K562 (cell line): ENCODE data around the gene RABL6. TPM values are rescaled to one million over a fixed set of nuclear protein-coding genes. Genes with fewer than 3 reads are reported as not detected.
A peak's percentile ranks its signal among the peaks of the same experiment; 100 is the strongest.

Experiments
- BRF1 ChIP-seq: IDR thresholded peaks from 3 replicates; pipeline ENCODE4 v1.6.1; 2011; ENCODE audit warnings: borderline replicate concordance, mild to moderate bottlenecking; ENCODE audit not compliant: insufficient read length; ENCODE audit errors: extremely low read depth
- CBX2 ChIP-seq: fragments of 200-600 bp; sonication (generic); IDR thresholded peaks from one replicate; pipeline ENCODE4 v1.6.1; 2012; ENCODE audit warnings: mild to moderate bottlenecking, low read length, inconsistent platforms; ENCODE audit not compliant: insufficient read depth, poor library complexity, severe bottlenecking
- CBX5 ChIP-seq: IDR thresholded peaks from 2 replicates; pipeline ENCODE4 v1.6.1; 2014; ENCODE audit warnings: low read depth, borderline replicate concordance
- CREB5 ChIP-seq: fragments of 250-450 bp; sonication (Bioruptor Pico); IDR thresholded peaks from 2 replicates; pipeline ENCODE4 v1.5.0; 2020; ENCODE audit warnings: mild to moderate bottlenecking
- CREBBP ChIP-seq: IDR thresholded peaks from one replicate; pipeline ENCODE4 v1.6.1; 2012; ENCODE audit warnings: low read depth, mild to moderate bottlenecking, control low read depth, inconsistent platforms, low read length
- DACH1 ChIP-seq: fragments of 450-650 bp; IDR thresholded peaks from 2 replicates; pipeline ENCODE4 v1.6.1; 2018; ENCODE audit not compliant: partially characterized antibody
- HMG20B ChIP-seq: fragments of 250-450 bp; sonication (Bioruptor Pico); IDR thresholded peaks from 2 replicates; pipeline ENCODE4 v1.5.0; 2021; ENCODE audit warnings: mild to moderate bottlenecking
- MBD2 ChIP-seq: sonication (generic); IDR thresholded peaks from 2 replicates; pipeline ENCODE4 v1.6.1; 2016; ENCODE audit warnings: low read depth, borderline replicate concordance
- MIER1 ChIP-seq: fragments of 450-650 bp; IDR thresholded peaks from 2 replicates; pipeline ENCODE4 v1.6.1; 2016; ENCODE audit warnings: antibody characterized with exemption, mild to moderate bottlenecking, low read depth
- MXD1 ChIP-seq: fragments of 250-450 bp; sonication (Bioruptor Pico); IDR thresholded peaks from 2 replicates; pipeline ENCODE4 v1.8.0; 2021; ENCODE audit warnings: borderline replicate concordance, mild to moderate bottlenecking, moderate library complexity; ENCODE audit not compliant: poor library complexity, severe bottlenecking
- NCOA2 ChIP-seq, 2 experiments: fragments of 450-650 bp; IDR thresholded peaks; 2 replicates each; pipeline ENCODE4 v1.6.1; 2018; ENCODE audit warnings: mild to moderate bottlenecking in 2 of 2, moderate library complexity in 1 of 2; ENCODE audit not compliant: partially characterized antibody in 2 of 2
- PHB ChIP-seq: fragments of 250-450 bp; sonication (Bioruptor Pico); IDR thresholded peaks from 2 replicates; pipeline ENCODE4 v1.5.0; 2021
- POLR2A ChIP-seq: fragments of 450-650 bp; conservative IDR thresholded peaks from 2 replicates; pipeline ENCODE4 v1.6.1; 2016
- RBM15 ChIP-seq: fragments of 200-400 bp; formaldehyde crosslinking; IDR thresholded peaks from 2 replicates; pipeline ENCODE4 v1.6.1; 2018; ENCODE audit warnings: mild to moderate bottlenecking, low read length, moderate library complexity; ENCODE audit not compliant: insufficient read depth
- RBM25 ChIP-seq: fragments of 200-400 bp; formaldehyde crosslinking; IDR thresholded peaks from 2 replicates; pipeline ENCODE4 v1.6.1; 2018; ENCODE audit warnings: low read length, low read depth, moderate library complexity; ENCODE audit not compliant: severe bottlenecking
- RFX5 ChIP-seq: IDR thresholded peaks from 2 replicates; pipeline ENCODE4 v1.6.1; 2011; ENCODE audit warnings: low read depth, mild to moderate bottlenecking, improper control_type of control experiment, low read length
- SP2 ChIP-seq: IDR thresholded peaks from 2 replicates; pipeline ENCODE4 v1.6.1; 2011; ENCODE audit warnings: mild to moderate bottlenecking, low read depth, low read length, moderate library complexity; ENCODE audit not compliant: poor library complexity, severe bottlenecking; ENCODE audit errors: extremely low read depth
- STAG1 ChIP-seq: sonication (generic); formaldehyde crosslinking; IDR thresholded peaks from 2 replicates; pipeline ENCODE4 v1.5.0; 2020; ENCODE audit warnings: missing genetic modification reagents, borderline replicate concordance
- TEAD1 ChIP-seq, 2 experiments: fragments of 450-650 bp in 1 of 2; sonication (generic) in 1 of 2; formaldehyde crosslinking; IDR thresholded peaks; 2 replicates each; pipeline versions ENCODE4 v1.4.0 to v1.8.0; 2020 to 2022; ENCODE audit warnings: mild to moderate bottlenecking in 2 of 2, missing genetic modification reagents in 1 of 2
- TGIF2 ChIP-seq: sonication (generic); formaldehyde crosslinking; IDR thresholded peaks from 2 replicates; pipeline ENCODE4 v1.8.1; 2022; ENCODE audit warnings: mild to moderate bottlenecking, missing genetic modification reagents, moderate library complexity
- TRIM24 ChIP-seq, 2 experiments: fragments of 450-650 bp; IDR thresholded peaks; 2 replicates each; pipeline ENCODE4 v1.6.1; 2016
- ZNF143 ChIP-seq: sonication (generic); formaldehyde crosslinking; IDR thresholded peaks from 2 replicates; pipeline ENCODE4 v1.9.0; 2022; ENCODE audit warnings: mild to moderate bottlenecking, missing genetic modification reagents
- ZNF232 ChIP-seq: sonication (generic); formaldehyde crosslinking; IDR thresholded peaks from 2 replicates; pipeline ENCODE4 v1.8.0; 2022; ENCODE audit warnings: mild to moderate bottlenecking, missing genetic modification reagents
- ZNF644 ChIP-seq: fragments of 200-800 bp; sonication (Bioruptor generic); IDR thresholded peaks from 2 replicates; pipeline ENCODE4 v1.6.1; 2016; ENCODE audit warnings: low read depth, missing genetic modification characterization, missing compliant biosample characterization
- ZNF668 ChIP-seq: fragments of 250-450 bp; sonication (Bioruptor Pico); IDR thresholded peaks from 2 replicates; pipeline ENCODE4 v1.8.0; 2022; ENCODE audit warnings: mild to moderate bottlenecking, inconsistent platforms
- polyA plus RNA-seq, 8 experiments: library from polyadenylated mRNA; depleted of rRNA in 4 of 8; stranded (reverse) in 5 of 8; unstranded in 3 of 8; fragments of >200 nt; fragmentation: Nextera tagmentation in 2 of 8; fragmentation: Illumina TruSeq in 1 of 8; extraction: Ambion mirVana in 2 of 8; extraction: Trizol in 1 of 8; gene quantifications; 2 replicates each; pipeline versions ENCODE4 v1.2.1 to v1.2.3, GENCODE V29; 2011 to 2014; ENCODE audit warnings: inconsistent platforms in 1 of 8, missing spikeins in 1 of 8
- total RNA-seq, 7 experiments: library from RNA; depleted of rRNA in 6 of 7; stranded (reverse); fragments of >200 nt in 6 of 7; fragmentation: Illumina TruSeq in 2 of 7; extraction: Trizol in 2 of 7; gene quantifications; 2 replicates each; pipeline versions ENCODE4 v1.2.1 to v1.2.3, GENCODE V29; 2011 to 2021; ENCODE audit warnings: low replicate concordance in 1 of 7
- TF ChIP-seq, protein P1 (sequence below): IDR thresholded peaks from 3 replicates; pipeline ENCODE4 v1.6.1; 2011; ENCODE audit warnings: borderline replicate concordance, mild to moderate bottlenecking; ENCODE audit not compliant: insufficient read length, insufficient read depth
- TF ChIP-seq, protein P2 (sequence below): fragments of 450-650 bp; IDR thresholded peaks from 2 replicates; pipeline ENCODE4 v1.6.1; 2016

The RABL6 gene
- total and polyA plus RNA-seq, 9 of the 15 experiments (the other 6 are each of a cell fraction or from before 2014, with no cell fraction given), result 5.6 to 181 (median 84.5) TPM

DNA sequence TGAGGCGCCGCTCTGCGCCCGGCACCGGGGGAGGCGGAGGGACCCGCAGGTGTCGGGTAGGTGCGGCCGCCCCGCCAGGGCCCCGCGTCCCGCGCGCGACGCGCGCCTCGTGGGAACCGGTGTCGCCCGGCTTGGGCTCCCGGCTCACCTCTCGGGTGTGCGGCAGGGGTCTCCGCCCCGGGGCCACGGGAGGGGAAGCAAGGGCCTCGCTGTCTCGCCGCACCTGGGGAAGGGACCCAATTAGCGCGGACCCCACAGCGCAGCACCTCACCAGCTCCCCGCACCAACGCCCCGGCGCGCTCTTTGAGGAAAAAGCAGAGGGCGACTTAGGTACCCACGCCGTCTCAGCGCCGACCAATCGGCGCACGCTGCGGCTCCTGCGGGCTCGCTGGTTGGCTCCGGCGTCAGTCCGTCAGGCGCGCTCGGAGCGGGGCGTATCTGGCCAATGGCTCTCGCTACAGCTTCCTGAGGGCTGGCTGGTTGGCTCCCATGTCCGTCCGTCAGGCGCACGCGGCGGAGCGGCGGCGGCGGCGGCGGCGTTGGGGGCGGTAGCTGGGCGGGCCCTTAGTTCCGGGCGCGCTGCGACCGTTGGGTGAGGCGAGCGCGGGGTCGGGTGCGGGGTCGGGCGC lies 78.3 kb downstream of the RABL6 start, which contains the start of gene TRAF2 (continued):
- TF ChIP-seq ZNF232 (CRISPR knock-in tag) (no peak), ZNF644 (tag) (no peak), SP2 (peak; percentile 99), CREBBP (no peak), TEAD1 (CRISPR knock-in tag; IDR thresholded peaks at IDR 0.05) (no peak), ZNF143 (no peak), TRIM24 (IDR thresholded peaks at IDR 0.05) (no peak), HMG20B (CRISPR knock-in tag) (no peak), RFX5 (no peak), MIER1 (no peak), CREB5 (no peak), CBX2 (no peak), MBD2 (peak; percentile 100), DACH1 (no peak), ZNF668 (CRISPR knock-in tag) (no peak), TGIF2 (CRISPR knock-in tag) (0 out of 2 replicates have a peak, but pooled peaks have one; percentile 44), BRF1 (no peak), NCOA2 (IDR thresholded peaks at IDR 0.05; ENCODE audit: partially characterized antibody in 2 of 2) (no peak), RBM15 (no peak), STAG1 (CRISPR knock-in tag) (no peak), CBX5 (no peak), PHB (CRISPR knock-in tag) (no peak), POLR2A (peak; percentile 89), MXD1 (CRISPR knock-in tag) (no peak), RBM25 (peak; percentile 100)
- TF ChIP-seq, protein P1, sequence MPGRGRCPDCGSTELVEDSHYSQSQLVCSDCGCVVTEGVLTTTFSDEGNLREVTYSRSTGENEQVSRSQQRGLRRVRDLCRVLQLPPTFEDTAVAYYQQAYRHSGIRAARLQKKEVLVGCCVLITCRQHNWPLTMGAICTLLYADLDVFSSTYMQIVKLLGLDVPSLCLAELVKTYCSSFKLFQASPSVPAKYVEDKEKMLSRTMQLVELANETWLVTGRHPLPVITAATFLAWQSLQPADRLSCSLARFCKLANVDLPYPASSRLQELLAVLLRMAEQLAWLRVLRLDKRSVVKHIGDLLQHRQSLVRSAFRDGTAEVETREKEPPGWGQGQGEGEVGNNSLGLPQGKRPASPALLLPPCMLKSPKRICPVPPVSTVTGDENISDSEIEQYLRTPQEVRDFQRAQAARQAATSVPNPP, result no peak
- TF ChIP-seq, protein P2, sequence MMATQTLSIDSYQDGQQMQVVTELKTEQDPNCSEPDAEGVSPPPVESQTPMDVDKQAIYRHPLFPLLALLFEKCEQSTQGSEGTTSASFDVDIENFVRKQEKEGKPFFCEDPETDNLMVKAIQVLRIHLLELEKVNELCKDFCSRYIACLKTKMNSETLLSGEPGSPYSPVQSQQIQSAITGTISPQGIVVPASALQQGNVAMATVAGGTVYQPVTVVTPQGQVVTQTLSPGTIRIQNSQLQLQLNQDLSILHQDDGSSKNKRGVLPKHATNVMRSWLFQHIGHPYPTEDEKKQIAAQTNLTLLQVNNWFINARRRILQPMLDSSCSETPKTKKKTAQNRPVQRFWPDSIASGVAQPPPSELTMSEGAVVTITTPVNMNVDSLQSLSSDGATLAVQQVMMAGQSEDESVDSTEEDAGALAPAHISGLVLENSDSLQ, result peak; percentile 100
